Mesenchymal stem cell (in vitro differentiated cells and primary cell): ENCODE measurements around the gene NTN1.

Experiments used
- DNase-seq: peaks from one replicate; pipeline ENCODE4 v3.0.0-alpha.2; 2013
- H2AFZ ChIP-seq: one replicate; pipeline ENCODE4 v1.6.1; 2013; ENCODE audit warnings: low read depth, mild to moderate bottlenecking, control low read depth, inconsistent platforms, low read length, moderate library complexity
- H2AK5ac ChIP-seq: 2 replicates; pipeline ENCODE4 v1.6.1; 2013; ENCODE audit warnings: low read length, moderate library complexity, mild to moderate bottlenecking, inconsistent platforms; ENCODE audit not compliant: severe bottlenecking
- H2BK120ac ChIP-seq: one replicate; pipeline ENCODE4 v1.6.1; 2013; ENCODE audit warnings: low read depth, mild to moderate bottlenecking, inconsistent platforms, low read length, moderate library complexity
- H2BK12ac ChIP-seq, 2 experiments: one replicate each; pipeline ENCODE4 v1.6.1; 2013; ENCODE audit warnings: inconsistent platforms in 2 of 2, low read length in 2 of 2, mild to moderate bottlenecking in 2 of 2, moderate library complexity in 2 of 2, control low read depth in 1 of 2
- H2BK15ac ChIP-seq: one replicate; pipeline ENCODE4 v1.6.1; 2013; ENCODE audit warnings: mild to moderate bottlenecking, low read depth, inconsistent platforms; ENCODE audit not compliant: poor library complexity, severe bottlenecking
- H2BK5ac ChIP-seq: 2 replicates; pipeline ENCODE4 v1.6.1; 2013; ENCODE audit warnings: low read depth, mild to moderate bottlenecking, low read length, control low read depth, inconsistent platforms; ENCODE audit not compliant: poor library complexity, severe bottlenecking
- H3K14ac ChIP-seq, 2 experiments: one replicate each; pipeline ENCODE4 v1.6.1; 2013; ENCODE audit warnings: inconsistent platforms in 2 of 2, low read length in 2 of 2, control low read depth in 1 of 2, mild to moderate bottlenecking in 1 of 2, moderate library complexity in 1 of 2
- H3K18ac ChIP-seq, 2 experiments: one replicate each; pipeline ENCODE4 v1.6.1; 2013; ENCODE audit warnings: inconsistent platforms in 2 of 2, low read length in 2 of 2, control low read depth in 1 of 2, low read depth in 1 of 2, mild to moderate bottlenecking in 1 of 2
- H3K23ac ChIP-seq, 2 experiments: one replicate each; pipeline ENCODE4 v1.6.1; 2013; ENCODE audit warnings: inconsistent platforms in 2 of 2, low read length in 2 of 2, mild to moderate bottlenecking in 2 of 2, moderate library complexity in 2 of 2, control low read depth in 1 of 2
- H3K27ac ChIP-seq: 2 replicates; pipeline ENCODE4 v1.5.1; 2013; ENCODE audit warnings: mild to moderate bottlenecking, moderate library complexity, low read length, control low read depth, inconsistent platforms; ENCODE audit not compliant: poor library complexity, severe bottlenecking
- H3K27me3 ChIP-seq, 2 experiments: 2 replicates each; pipeline versions ENCODE4 v1.6.1 to v1.7.0; 2013; ENCODE audit warnings: low read length in 2 of 2, mild to moderate bottlenecking in 2 of 2, moderate library complexity in 2 of 2, control low read depth in 1 of 2, inconsistent platforms in 1 of 2; ENCODE audit not compliant: control insufficient read depth in 1 of 2, insufficient read depth in 1 of 2
- H3K36me3 ChIP-seq, 2 experiments: 2 replicates each; pipeline versions ENCODE4 v1.6.1 to v1.7.0; 2013; ENCODE audit warnings: low read length in 2 of 2, control low read depth in 1 of 2, inconsistent platforms in 1 of 2, low read depth in 1 of 2, mild to moderate bottlenecking in 1 of 2; ENCODE audit not compliant: insufficient read depth in 2 of 2, control insufficient read depth in 1 of 2
- H3K4ac ChIP-seq, 2 experiments: one replicate each; pipeline ENCODE4 v1.6.1; 2013; ENCODE audit warnings: inconsistent platforms in 2 of 2, low read length in 2 of 2, mild to moderate bottlenecking in 2 of 2, moderate library complexity in 2 of 2, control low read depth in 1 of 2, low read depth in 1 of 2
- H3K4me1 ChIP-seq: 2 replicates; pipeline ENCODE4 v1.6.1; 2013; ENCODE audit warnings: low read depth, low read length, control low read depth; ENCODE audit not compliant: control insufficient read depth, insufficient read depth
- H3K4me2 ChIP-seq: 2 replicates; pipeline ENCODE4 v1.6.1; 2013; ENCODE audit warnings: low read length, mild to moderate bottlenecking, inconsistent platforms; ENCODE audit not compliant: poor library complexity, severe bottlenecking
- H3K4me3 ChIP-seq, 2 experiments: 2 replicates each; pipeline versions ENCODE4 v1.5.1 to v1.7.0; 2013; ENCODE audit warnings: low read length in 2 of 2, mild to moderate bottlenecking in 2 of 2, control low read depth in 1 of 2, low read depth in 1 of 2; ENCODE audit not compliant: insufficient read depth in 1 of 2
- H3K79me1 ChIP-seq: replicated peaks from 2 replicates; pipeline ENCODE4 v1.6.1; 2013; ENCODE audit warnings: mild to moderate bottlenecking, control low read depth, low read length, inconsistent platforms; ENCODE audit not compliant: poor library complexity, severe bottlenecking
- H3K9ac ChIP-seq: 2 replicates; pipeline ENCODE4 v1.7.0; 2013; ENCODE audit warnings: mild to moderate bottlenecking, low read length, moderate library complexity
- H3K9me3 ChIP-seq: 2 replicates; pipeline ENCODE4 v1.7.0; 2013; ENCODE audit warnings: mild to moderate bottlenecking, low read length; ENCODE audit not compliant: control insufficient read depth
- H4K8ac ChIP-seq: one replicate; pipeline ENCODE4 v1.6.1; 2013; ENCODE audit warnings: inconsistent platforms, mild to moderate bottlenecking, low read length, moderate library complexity
- H4K91ac ChIP-seq: one replicate; pipeline ENCODE4 v1.6.1; 2013; ENCODE audit warnings: mild to moderate bottlenecking, low read length, inconsistent platforms
- WGBS: methylation state at CpG from one replicate; pipeline ENCODE4 v1.1.7; 2013; ENCODE audit warnings: mixed read lengths; 5-methylcytosine and 5-hydroxymethylcytosine counted together

The NTN1 gene

DNA sequence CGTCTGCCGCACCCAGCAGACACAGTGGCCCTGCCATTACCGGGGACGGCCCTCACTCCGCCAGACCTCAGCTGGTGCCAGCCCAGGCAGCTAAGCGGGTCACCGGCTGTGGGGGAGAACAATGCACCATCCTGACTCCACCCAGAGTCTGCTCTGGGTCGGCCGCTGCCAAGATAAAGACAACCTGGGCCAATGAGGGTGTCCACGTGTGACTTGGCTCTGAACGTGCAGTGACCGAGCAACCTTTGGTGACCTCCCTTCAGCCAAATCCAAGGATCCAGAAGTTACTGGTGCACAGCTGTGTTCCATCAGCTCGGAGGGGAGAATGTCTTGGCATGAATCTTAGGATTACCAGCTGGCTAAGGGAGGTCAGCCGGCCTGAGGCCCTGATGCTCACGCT is 155.9 kb downstream of the NTN1 start:
- Histone ChIP-seq H2BK5ac (no peak overlapping the region), H2BK120ac (no peak overlapping the region), H3K4me3 (no peak overlapping the region), H3K27me3 (peaks cover 24 to 36% of the 10 kb centered on the region in 2 experiments), H3K23ac (no peak overlapping the region), H3K4me1 (no peaks in the 10 kb centered on the region), H2AFZ (no peak overlapping the region), H3K18ac (no peak overlapping the region), H2BK15ac (no peak overlapping the region), H4K91ac (no peak overlapping the region), H3K9me3 (peaks cover 5% of the 10 kb centered on the region), H2AK5ac (no peak overlapping the region), H2BK12ac (no peak overlapping the region), H3K4ac (no peak overlapping the region), H3K4me2 (no peak overlapping the region), H3K14ac (no peak overlapping the region), H3K36me3 (no peaks in the 10 kb centered on the region), H3K27ac (no peak overlapping the region), H3K79me1 (no peaks in the 10 kb centered on the region), H3K9ac (no peak overlapping the region), H4K8ac (no peak overlapping the region)
- 89% methylated on average over 15 of the region's 15 CpGs for WGBS
- no peak for DNase-seq

GRCh38 chr17:9178319-9178718 is 157.0 kb downstream of the NTN1 start:
- Histone ChIP-seq H3K4ac (no peak overlapping the region), H3K27ac (no peak overlapping the region), H3K9me3 (peaks cover 5% of the 10 kb centered on the region), H3K4me2 (no peak overlapping the region), H2BK5ac (no peak overlapping the region), H4K91ac (no peak overlapping the region), H3K79me1 (no peaks in the 10 kb centered on the region), H3K9ac (no peak overlapping the region), H3K4me1 (no peaks in the 10 kb centered on the region), H2AK5ac (no peak overlapping the region), H3K36me3 (no peaks in the 10 kb centered on the region), H4K8ac (no peak overlapping the region), H2BK12ac (no peak overlapping the region), H3K4me3 (no peak overlapping the region), H2BK15ac (no peak overlapping the region), H2BK120ac (no peak overlapping the region), H3K14ac (no peak overlapping the region), H3K23ac (no peak overlapping the region), H2AFZ (no peak overlapping the region), H3K27me3 (peaks cover 24 to 40% of the 10 kb centered on the region in 2 experiments), H3K18ac (no peak overlapping the region)
- DNase-seq: no peak
- WGBS: 76% methylated on average over 9 of the region's 9 CpGs

GRCh38 chr17:9179602-9180001 is 158.3 kb downstream of the NTN1 start:
- H3K4me2 ChIP-seq: no peak overlapping the region
- H4K8ac ChIP-seq: no peak overlapping the region
- H3K4me3 ChIP-seq: no peak overlapping the region
- H3K27ac ChIP-seq: no peak overlapping the region
- no peak overlapping the region for H2BK15ac ChIP-seq
- peaks cover 1% of the 10 kb centered on the region for H3K9me3 ChIP-seq
- H3K23ac ChIP-seq: no peak overlapping the region
- no peak overlapping the region for H2BK5ac ChIP-seq
- H2BK120ac ChIP-seq: no peak overlapping the region
- H2AFZ ChIP-seq: no peak overlapping the region
- no peak overlapping the region for H4K91ac ChIP-seq
- H3K79me1 ChIP-seq: no peaks in the 10 kb centered on the region
- H2BK12ac ChIP-seq: no peak overlapping the region
- no peaks in the 10 kb centered on the region for H3K36me3 ChIP-seq
- H3K27me3 ChIP-seq: peaks cover 33 to 53% of the 10 kb centered on the region in 2 experiments
- no peak overlapping the region for H3K4ac ChIP-seq
- no peak overlapping the region for H3K18ac ChIP-seq
- 86% methylated on average over 14 of the region's 14 CpGs for WGBS
- H3K4me1 ChIP-seq: no peaks in the 10 kb centered on the region
- H3K14ac ChIP-seq: no peak overlapping the region
- no peak overlapping the region for H3K9ac ChIP-seq
- DNase-seq: no peak
- H2AK5ac ChIP-seq: no peak overlapping the region

- H2BK15ac ChIP-seq: no peak overlapping the region
- H3K36me3 ChIP-seq: no peaks in the 10 kb centered on the region
- no peak overlapping the region for H3K4ac ChIP-seq
- H3K9ac ChIP-seq: no peak overlapping the region
- no peak overlapping the region for H2AFZ ChIP-seq
- H3K4me3 ChIP-seq: no peak overlapping the region
- H2BK5ac ChIP-seq: no peak overlapping the region
- H3K9me3 ChIP-seq: no peaks in the 10 kb centered on the region
- no peak overlapping the region for H3K23ac ChIP-seq
- H2BK120ac ChIP-seq: no peak overlapping the region
- no peak overlapping the region for H2BK12ac ChIP-seq
- H3K14ac ChIP-seq: no peak overlapping the region
- DNase-seq: no peak
- H3K4me1 ChIP-seq: no peaks in the 10 kb centered on the region
- H4K91ac ChIP-seq: no peak overlapping the region
- H4K8ac ChIP-seq: no peak overlapping the region
- 44% methylated on average over 1 of the region's 4 CpGs for WGBS
- no peaks in the 10 kb centered on the region for H3K79me1 ChIP-seq
- no peak overlapping the region for H3K4me2 ChIP-seq
- H3K27me3 ChIP-seq: peaks cover 39 to 64% of the 10 kb centered on the region in 2 experiments
- H3K18ac ChIP-seq: no peak overlapping the region
- no peak overlapping the region for H2AK5ac ChIP-seq
- no peak overlapping the region for H3K27ac ChIP-seq
Measured at GRCh38 chr17:9181640-9182039, 160.3 kb downstream of the NTN1 start.
